ENCODE data around the gene SEMA7A.
"Not testable (repeated sequence)": the region's sequence is repeated elsewhere in the genome, so short reads cannot be mapped to it uniquely, and the experiment has no call there.

SEMA7A gene, protein sequence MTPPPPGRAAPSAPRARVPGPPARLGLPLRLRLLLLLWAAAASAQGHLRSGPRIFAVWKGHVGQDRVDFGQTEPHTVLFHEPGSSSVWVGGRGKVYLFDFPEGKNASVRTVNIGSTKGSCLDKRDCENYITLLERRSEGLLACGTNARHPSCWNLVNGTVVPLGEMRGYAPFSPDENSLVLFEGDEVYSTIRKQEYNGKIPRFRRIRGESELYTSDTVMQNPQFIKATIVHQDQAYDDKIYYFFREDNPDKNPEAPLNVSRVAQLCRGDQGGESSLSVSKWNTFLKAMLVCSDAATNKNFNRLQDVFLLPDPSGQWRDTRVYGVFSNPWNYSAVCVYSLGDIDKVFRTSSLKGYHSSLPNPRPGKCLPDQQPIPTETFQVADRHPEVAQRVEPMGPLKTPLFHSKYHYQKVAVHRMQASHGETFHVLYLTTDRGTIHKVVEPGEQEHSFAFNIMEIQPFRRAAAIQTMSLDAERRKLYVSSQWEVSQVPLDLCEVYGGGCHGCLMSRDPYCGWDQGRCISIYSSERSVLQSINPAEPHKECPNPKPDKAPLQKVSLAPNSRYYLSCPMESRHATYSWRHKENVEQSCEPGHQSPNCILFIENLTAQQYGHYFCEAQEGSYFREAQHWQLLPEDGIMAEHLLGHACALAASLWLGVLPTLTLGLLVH

GRCh38 chr15:74433592-74434262 lies at the start of gene SEMA7A:
SEMA7A (minus strand) TSS chr15:74433958; CDS start chr15:74433918, 40 bp downstream.
- DNase-seq = no peak

DNA sequence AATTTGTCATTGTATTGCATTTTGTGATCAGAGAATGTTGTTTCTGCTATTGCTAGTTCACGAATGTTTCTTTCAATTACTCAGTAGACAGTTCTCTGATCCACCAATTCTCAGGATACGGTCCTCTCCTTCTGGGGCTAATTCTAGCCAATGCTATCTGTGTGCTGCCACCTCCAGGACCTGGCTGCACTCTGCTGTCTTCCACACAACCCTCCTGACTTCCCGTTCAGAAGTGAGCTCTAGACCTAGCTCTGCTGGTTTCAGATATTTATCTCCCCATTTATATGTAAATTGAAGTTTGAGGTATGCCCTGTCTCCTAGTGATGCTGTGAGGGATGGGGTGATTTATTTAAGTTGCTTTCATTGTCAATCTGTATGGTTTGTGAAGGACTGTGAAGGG lies 48.9 kb upstream of the SEMA7A start:
- DNase-seq = no peak

GRCh38 chr15:74480364-74480763 lies 46.6 kb upstream of the SEMA7A start:
- DNase-seq = not testable (repeated sequence)

GRCh38 chr15:74471621-74472020 lies 37.9 kb upstream of the SEMA7A start:
- not testable (repeated sequence) for DNase-seq

- DNase-seq = no peak
Observed at GRCh38 chr15:74470631-74471395, 37.1 kb upstream of the SEMA7A start.

GRCh38 chr15:74468341-74469032 lies 34.7 kb upstream of the SEMA7A start:
- DNase-seq = no peak

- no peak for DNase-seq
Observed at GRCh38 chr15:74466570-74466969, 32.8 kb upstream of the SEMA7A start.

GRCh38 chr15:74464897-74465296 lies 31.1 kb upstream of the SEMA7A start:
- DNase-seq = no peak

DNA sequence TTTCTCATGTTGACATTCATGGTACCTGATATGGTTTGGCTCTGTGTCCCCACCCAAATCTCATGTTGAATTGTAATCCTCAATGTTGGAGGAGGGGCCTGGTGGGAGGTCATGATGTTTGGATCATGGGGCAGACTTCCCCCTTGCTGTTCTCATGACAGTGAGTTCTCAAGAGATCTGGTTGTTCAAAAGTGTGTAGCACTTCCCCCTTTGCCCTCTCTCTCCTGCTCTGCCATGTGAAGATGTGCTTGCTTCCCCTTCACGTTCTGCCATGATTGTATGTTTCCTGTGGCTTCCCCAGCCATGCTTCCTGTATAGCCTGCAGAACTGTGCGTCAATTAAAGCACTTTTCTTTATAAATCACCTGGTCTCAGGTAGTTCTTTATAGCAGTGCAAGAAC lies 30.5 kb upstream of the SEMA7A start:
- DNase-seq = no peak

GRCh38 chr15:74463634-74464033 lies 29.9 kb upstream of the SEMA7A start:
- no peak for DNase-seq

GRCh38 chr15:74461847-74462511 lies 28.2 kb upstream of the SEMA7A start:
- no peak for DNase-seq

DNA sequence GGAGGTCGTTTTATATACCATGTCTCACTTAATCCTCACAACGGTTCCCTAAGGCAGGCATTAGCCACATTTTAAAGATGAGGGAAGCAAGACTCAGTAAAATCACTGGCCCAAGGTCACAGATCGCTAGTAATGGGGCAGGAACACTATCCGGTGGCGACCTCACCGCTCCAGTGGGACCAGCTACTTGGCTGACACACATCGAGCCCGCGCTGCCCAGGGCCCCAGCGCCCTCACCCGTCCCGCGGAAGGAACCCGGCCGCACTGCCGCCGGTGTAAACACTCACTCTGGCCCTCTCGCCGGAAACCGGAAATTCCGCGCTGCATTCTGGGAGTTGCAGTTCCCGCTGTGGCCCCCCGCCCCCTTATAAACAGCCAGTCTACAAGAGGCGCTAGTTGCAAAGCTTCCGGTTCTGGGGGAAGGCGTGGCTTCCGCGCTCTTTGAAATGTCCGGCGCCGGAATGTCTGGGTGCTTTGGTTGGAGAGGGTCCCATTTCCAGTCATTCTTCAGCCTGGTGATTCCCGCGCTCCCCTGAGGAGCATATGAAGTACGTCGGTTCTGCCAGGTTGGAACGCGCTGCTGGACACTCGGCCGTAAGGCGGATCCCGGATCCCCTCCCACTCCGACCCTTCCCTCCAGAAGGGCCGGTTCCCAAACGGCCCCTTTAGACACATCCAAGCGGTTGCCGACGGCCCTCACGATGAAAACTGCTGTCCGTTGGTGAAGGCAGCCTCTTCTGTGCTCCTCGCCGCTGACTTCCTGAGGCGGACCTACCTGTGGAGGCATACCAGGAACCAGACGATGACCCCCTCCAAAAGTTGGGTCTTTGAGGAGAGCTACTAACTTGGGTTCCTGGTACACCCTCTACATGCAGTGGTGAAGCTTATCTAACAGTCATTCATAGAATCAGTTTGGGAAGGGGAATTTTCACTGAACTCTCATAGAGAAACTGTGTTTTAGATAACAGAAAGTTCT lies 27.4 kb upstream of the SEMA7A start, which contains the start of gene UBL7:
UBL7 (minus strand) TSS at position 290 of the 976 bp plus-strand sequence. CDS start 2,293 bp downstream, outside the sequence.
- peak; percentile 94 for DNase-seq

DNA sequence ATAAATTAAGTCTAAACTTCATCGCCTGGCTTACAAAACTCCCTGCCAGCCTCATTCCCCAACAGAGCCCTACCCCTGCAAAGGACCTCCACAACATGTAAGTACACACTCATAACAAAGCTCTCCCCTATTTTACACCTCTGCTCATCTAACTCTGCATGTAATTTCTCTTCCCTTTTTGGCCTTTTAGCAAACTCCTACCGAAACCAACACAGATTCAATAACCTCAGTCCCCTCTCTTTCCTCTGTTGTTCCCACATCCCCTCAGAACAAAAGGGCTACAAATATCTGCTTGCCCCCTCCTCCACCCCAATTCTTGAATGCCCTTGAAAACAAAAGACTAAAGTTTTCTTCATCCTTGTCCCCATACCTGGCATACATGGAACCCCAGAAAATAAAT lies 26.5 kb upstream of the SEMA7A start:
- no peak for DNase-seq

DNA sequence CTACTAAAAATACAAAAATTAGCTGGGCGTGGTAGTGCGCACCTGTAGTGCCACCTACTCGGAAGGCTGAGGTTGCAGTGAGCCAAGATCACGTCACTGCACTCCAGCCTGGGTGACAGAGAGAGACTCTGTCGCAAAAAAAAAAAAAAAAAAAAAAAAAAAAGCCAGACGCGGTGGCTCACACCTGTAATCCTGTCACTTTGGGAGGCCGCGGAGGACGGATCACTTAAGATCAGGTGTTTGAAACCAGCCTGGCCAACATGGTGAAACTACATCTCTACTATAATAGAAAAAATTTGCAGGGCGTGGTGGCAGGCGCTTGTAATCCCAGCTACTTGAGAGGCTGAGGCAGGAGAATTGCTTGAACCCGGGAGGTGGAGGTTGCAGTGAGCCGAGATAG lies 26.0 kb upstream of the SEMA7A start:
- not testable (repeated sequence) for DNase-seq

GRCh38 chr15:74458473-74458872 lies 24.7 kb upstream of the SEMA7A start:
- no peak for DNase-seq

GRCh38 chr15:74457036-74457435 lies 23.3 kb upstream of the SEMA7A start:
- DNase-seq = not testable (repeated sequence)

DNA sequence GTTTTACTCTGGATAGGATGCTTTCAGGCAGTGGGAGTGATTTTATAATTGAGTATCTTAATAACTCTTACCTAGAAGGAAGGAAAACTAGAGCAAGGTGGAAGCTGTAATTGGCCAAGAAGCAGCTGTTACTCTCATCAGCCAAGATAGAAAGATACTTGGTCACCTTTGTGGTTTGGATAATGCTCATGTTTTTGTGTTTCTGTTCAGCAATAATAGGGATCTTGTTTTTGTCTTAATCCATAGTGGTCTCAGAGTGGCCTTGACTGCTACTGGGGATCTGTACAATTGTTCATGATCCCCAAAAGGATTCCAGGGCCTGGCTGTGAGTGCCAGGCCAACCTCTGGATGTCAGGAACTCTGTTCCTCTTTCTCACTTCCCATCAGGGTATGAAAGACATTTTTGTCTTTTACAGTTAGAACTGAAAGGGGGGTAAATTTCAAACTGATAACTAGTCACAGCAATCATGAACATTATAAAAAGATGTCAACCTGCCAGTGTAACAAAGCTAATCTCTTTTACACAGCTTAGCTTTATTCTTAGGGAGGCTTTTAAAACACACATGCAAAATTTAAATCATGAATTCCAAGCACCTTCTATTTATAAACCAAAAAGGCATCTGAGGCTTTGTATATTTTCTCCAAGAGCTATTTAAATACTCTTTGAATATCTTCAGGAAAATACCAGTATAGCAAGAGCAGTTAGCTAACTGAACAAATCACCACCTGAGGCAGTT lies 21.2 kb upstream of the SEMA7A start:
- no peak for DNase-seq

DNA sequence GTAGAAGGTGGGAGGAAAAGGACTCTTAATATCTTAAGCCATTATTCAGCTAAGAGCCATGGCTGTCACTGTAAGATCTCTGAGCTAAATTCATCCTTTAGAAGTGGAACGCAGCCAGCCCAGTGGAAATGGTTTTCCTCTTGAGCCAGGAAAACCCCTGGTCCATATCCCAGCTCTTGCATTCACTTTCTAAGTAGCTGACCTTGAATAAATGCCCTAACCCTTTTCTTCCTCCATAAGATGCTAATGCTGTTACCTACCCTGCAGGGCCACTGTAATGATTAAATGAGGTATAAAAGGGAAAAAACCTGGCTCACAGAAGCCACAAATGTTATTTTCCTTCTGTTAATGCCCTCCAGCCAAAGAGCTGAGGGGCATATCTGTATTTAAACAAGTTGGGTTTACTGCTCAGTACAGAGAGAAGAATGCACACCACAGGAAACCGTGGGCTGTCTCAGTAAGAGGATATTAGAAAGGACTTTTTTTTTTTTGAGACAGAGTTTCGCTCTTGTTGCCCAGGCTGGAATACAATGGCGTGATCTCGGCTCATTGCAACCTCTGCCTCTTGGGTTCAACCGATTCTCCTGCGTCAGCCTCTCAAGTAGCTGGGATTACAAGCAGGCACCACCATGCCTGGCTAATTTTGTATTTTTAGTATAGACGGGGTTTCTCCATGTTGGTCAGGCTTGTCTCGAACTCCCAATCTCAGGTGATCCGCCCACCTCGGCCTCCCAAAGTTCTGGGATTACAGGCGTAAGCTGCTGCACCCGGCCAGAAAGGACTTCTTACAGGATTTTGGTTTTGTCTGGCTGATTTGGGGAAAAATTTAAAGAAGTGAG lies 20.4 kb upstream of the SEMA7A start:
- DNase-seq = no peak
